ENCODE data around the gene SERPINB2.
"Not testable (repeated sequence)": the region's sequence is repeated elsewhere in the genome, so short reads cannot be mapped to it uniquely, and the experiment has no call there.

The SERPINB2 gene

DNA sequence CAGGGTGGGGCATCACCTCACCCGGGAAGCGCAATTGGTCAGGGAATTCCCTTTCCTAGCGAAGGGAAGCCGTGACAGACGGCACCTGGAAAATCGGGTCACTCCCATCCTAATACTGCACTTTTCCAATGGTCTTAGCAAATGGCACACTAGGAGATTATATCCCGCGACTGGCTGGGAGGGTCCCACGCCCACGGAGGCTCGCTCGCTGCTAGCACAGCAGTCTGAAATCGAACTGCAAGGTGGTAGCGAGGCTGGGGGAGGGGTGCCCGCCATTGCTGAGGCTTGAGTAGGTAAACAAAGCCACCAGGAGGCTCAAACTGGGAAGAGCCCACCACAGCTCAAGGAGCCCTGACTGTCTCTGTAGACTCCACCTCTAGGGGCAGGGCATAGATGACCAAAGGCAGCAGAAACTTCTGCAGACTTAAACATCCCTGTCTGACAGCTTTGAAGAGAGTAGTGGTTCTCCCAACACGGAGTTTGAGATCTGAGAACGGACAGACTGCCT, 53.1 kb downstream of the SERPINB2 start:
- not testable (repeated sequence) for DNase-seq

DNA sequence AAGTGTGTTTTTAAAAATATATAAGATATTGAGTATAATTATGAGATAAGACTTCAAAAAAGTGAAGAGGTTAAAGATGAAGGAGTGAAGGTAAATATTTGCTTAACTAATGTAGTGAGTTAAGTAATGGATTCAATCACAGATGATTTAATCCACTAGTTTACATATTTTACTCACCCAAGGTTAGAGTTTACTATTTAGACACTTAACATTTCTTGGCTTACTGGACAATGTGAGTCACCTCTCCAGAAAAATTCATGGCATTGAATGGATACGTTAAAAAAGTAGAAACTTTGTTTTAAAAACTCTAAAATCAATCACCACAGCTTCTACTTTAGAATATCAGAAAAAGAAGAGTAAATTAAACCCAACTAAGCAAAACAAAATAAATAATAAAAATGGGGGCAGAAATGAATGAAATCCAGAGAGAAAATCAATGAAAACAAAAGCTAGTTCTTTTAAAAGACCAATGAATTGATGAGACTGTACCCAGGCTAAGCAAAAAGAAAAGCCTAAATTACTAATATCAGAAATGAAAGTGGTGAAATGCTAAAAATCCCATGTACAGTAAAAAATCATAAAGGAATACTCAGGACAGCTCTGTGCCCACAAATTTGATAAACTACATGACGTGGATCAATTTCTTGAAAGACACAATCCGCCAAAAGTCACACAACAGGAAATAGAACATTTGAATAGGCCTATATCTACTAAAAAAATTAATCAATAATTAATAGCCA, 59.7 kb downstream of the SERPINB2 start:
- DNase-seq: no peak

DNA sequence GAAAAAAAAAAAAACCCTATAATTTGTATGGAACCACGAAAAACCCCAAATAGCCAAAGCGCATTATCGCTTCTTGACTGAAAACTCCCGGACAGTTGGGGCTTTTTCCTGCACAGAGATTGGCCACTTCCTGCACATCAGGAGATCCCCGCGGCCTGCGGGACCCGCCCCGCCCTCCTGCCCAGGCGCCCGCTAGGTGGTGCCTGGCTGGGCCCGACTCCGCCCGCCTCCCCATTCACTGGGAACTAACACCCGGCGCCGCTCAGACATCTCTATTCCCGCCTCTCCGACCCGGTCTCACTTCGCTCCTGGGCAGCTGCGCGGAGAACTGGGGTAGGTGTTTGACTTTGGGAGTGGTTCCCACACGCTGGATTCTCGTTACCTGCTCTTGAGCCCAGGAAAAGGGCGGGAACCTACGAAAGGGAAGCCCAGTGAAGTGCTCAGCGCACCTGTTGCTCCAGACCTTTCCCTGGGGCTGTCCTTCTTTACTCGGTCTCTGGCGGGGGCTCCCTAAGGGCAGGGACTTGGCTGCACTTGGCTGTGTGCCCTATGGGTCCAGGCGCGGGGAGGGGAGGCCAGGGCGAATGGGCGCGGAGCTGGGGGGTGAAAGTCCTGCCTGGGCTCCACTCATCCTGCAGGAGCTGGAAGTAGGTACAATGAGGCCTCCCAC, 61.7 kb downstream of the SERPINB2 start, which contains the start of gene HMSD:
Gene HMSD, plus strand, starts transcription at position 234 of the 670 bp plus-strand sequence. CDS start 4,155 bp downstream, outside the sequence.
- DNase-seq: peak; percentile 74

DNA sequence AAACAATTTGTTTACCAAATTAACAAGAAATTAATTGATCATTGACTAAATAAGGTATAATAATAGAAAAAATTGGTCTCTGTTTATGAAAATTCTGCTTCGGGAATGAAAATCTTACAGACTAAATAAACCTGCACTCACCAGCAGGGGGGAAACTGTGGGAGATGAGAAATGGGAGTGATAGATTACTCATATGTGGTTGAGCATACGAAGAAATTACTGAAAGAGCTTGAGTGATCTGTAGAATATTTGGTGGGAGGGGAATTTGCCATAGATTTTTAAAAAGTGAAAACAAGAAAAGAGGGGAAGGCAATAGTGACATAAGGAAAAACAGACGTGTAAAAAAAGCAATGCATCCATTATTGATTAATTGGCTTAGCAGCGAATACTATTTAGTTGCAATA, 63.8 kb downstream of the SERPINB2 start:
- DNase-seq: no peak
